ENCODE measurements around the gene TMPO. TPM values are rescaled to one million over a fixed set of nuclear protein-coding genes. Genes with fewer than 3 reads are reported as not detected.

The TMPO gene
- total and polyA plus RNA-seq, 2 donors (not counting 3 experiments of a cell fraction or from before 2014, with no cell fraction given): 27.8 to 150 TPM

DNA sequence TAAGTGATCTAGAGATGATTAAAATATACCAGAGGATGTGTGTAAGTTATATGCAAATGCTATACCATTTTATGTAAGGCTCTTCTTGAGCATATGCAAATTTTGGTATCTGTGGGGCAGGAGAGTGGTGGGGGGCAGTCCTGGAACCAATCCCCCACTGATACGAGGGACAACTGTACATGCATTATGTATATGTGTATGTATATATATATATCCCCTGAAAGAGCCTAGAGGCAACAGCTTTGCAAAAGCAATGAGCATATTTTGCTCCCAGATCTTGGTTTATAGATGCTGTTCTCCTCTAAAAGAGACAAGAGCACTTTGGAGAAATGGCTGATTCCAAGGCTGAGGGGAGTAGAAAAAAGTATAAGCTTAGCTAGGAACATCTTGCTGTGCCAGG, 65.7 kb downstream of the TMPO start:
- Histone ChIP-seq H2AFZ (ENCODE audit: low read depth, low read length) (no peak overlapping the region), H3K79me2 (ENCODE audit: control insufficient read depth, insufficient read depth, low read length) (no peaks in the 10 kb centered on the region), H3K4me1 (ENCODE audit: control insufficient read depth, extremely low read depth, insufficient read depth, low read length) (no peaks in the 10 kb centered on the region), H3K27ac (ENCODE audit: insufficient read depth, low read depth, low read length) (no peak overlapping the region), H3K4me3 (replicated peaks in 1 of 3; ENCODE audit: insufficient read depth in 1 of 3, low read depth in 1 of 3, low read length in 3 of 3) (no peak overlapping the region), H4K20me1 (replicated peaks; ENCODE audit: control insufficient read depth, extremely low read depth, insufficient read depth, low read length) (no peaks in the 10 kb centered on the region), H3K9ac (replicated peaks; ENCODE audit: extremely low read depth, insufficient read depth, low read length) (no peak overlapping the region), H3K27me3 (ENCODE audit: control insufficient read depth in 2 of 2, insufficient read depth in 2 of 2, low read length in 2 of 2) (no peaks in the 10 kb centered on the region), H3K9me1 (replicated peaks; ENCODE audit: control insufficient read depth, extremely low read depth, insufficient read depth, low read length) (no peaks in the 10 kb centered on the region), H3K9me3 (replicated peaks; ENCODE audit: control insufficient read depth, insufficient read depth, low read length) (no peaks in the 10 kb centered on the region), H3K4me2 (ENCODE audit: insufficient read depth, low read length) (no peak overlapping the region), H3K36me3 (ENCODE audit: control insufficient read depth in 2 of 2, extremely low read depth in 1 of 2, insufficient read depth in 2 of 2, low read length in 2 of 2) (no peaks in the 10 kb centered on the region)
- intact Hi-C loops (cut with micrococcal nuclease): no loop called here
- POLR2A ChIA-PET: no interaction called here
- no peak for TF ChIP-seq CTCF (IDR thresholded peaks at IDR 0.05; ENCODE audit: extremely low read depth in 1 of 2, insufficient read depth in 1 of 2, low read depth in 1 of 2, low read length in 2 of 2)
- CTCF ChIA-PET: interaction anchor here (0.9 to 1.6 kb wide), 4 partner anchors 10 to 14 kb away, joined by 3 to 7 read pairs (median 3); no protein-coding TSS in a partner anchor
- no TSS peak for BruUV-seq (replicated peaks)
- FAIRE-seq: no peak
- dilution Hi-C loops (cut with MboI; ENCODE audit: extremely low pct_ligation_motif_present, low sequenced_read_pairs): no loop called here
- DNase-seq (ENCODE audit: low read depth, low spot score): no peak

GRCh38 chr12:98582093-98582492, 66.7 kb downstream of the TMPO start:
- Histone ChIP-seq H3K4me1 (ENCODE audit: control insufficient read depth, extremely low read depth, insufficient read depth, low read length) (no peaks in the 10 kb centered on the region), H3K9ac (replicated peaks; ENCODE audit: extremely low read depth, insufficient read depth, low read length) (no peak overlapping the region), H3K4me3 (replicated peaks in 1 of 3; ENCODE audit: insufficient read depth in 1 of 3, low read depth in 1 of 3, low read length in 3 of 3) (no peak overlapping the region), H4K20me1 (replicated peaks; ENCODE audit: control insufficient read depth, extremely low read depth, insufficient read depth, low read length) (no peaks in the 10 kb centered on the region), H3K9me3 (replicated peaks; ENCODE audit: control insufficient read depth, insufficient read depth, low read length) (no peaks in the 10 kb centered on the region), H3K36me3 (ENCODE audit: control insufficient read depth in 2 of 2, extremely low read depth in 1 of 2, insufficient read depth in 2 of 2, low read length in 2 of 2) (no peaks in the 10 kb centered on the region), H2AFZ (ENCODE audit: low read depth, low read length) (no peak overlapping the region), H3K9me1 (replicated peaks; ENCODE audit: control insufficient read depth, extremely low read depth, insufficient read depth, low read length) (no peaks in the 10 kb centered on the region), H3K27me3 (ENCODE audit: control insufficient read depth in 2 of 2, insufficient read depth in 2 of 2, low read length in 2 of 2) (no peaks in the 10 kb centered on the region), H3K4me2 (ENCODE audit: insufficient read depth, low read length) (no peak overlapping the region), H3K27ac (ENCODE audit: insufficient read depth, low read depth, low read length) (no peak overlapping the region), H3K79me2 (ENCODE audit: control insufficient read depth, insufficient read depth, low read length) (no peaks in the 10 kb centered on the region)
- TF ChIP-seq MAX (IDR thresholded peaks at IDR 0.05; ENCODE audit: insufficient read depth, insufficient read length) (no peak), FOS (IDR thresholded peaks at IDR 0.05; ENCODE audit: borderline replicate concordance, insufficient read depth, low read length) (no peak), GATA2 (IDR thresholded peaks at IDR 0.05; ENCODE audit: insufficient read depth, insufficient read length, low read depth, low read length) (no peak), EZH2 (IDR thresholded peaks at IDR 0.05; ENCODE audit: borderline replicate concordance, low read depth, low read length, severe bottlenecking) (no peak)
- ChIA-PET CTCF (interaction anchor here (1.1 to 1.6 kb wide), 2 partner anchors 9 to 15 kb away, joined by 3 to 7 read pairs; no protein-coding TSS in a partner anchor), POLR2A (no interaction called here)
- dilution Hi-C loops (cut with MboI; ENCODE audit: extremely low pct_ligation_motif_present, low sequenced_read_pairs) (no loop called here), intact Hi-C loops (cut with micrococcal nuclease) (no loop called here)
- FAIRE-seq (no peak), DNase-seq (ENCODE audit: low read depth, low spot score) (no peak)
- BruUV-seq (replicated peaks): no TSS peak
